Kidney epithelial cell (primary cell): ENCODE results near the gene INPP5K. TPM values are rescaled to one million over a fixed set of nuclear protein-coding genes. Genes with fewer than 3 reads are reported as not detected.

ENCODE experiments used
- DNase-seq: peaks from one replicate; pipeline ENCODE4 v3.0.0-alpha.2; 2010; ENCODE audit warnings: low read depth
- H3K27me3 ChIP-seq: 2 replicates; pipeline ENCODE4 v1.6.0; 2011; ENCODE audit warnings: low read length; ENCODE audit not compliant: control insufficient read depth, insufficient read depth
- H3K36me3 ChIP-seq: 2 replicates; pipeline ENCODE4 v1.5.1; 2011; ENCODE audit warnings: low read length; ENCODE audit not compliant: control insufficient read depth, insufficient read depth
- H3K4me3 ChIP-seq: 2 replicates; pipeline ENCODE4 v1.5.1; 2011; ENCODE audit warnings: low read depth, mild to moderate bottlenecking, control low read depth, low read length
- total RNA-seq: library from RNA; depleted of rRNA; stranded (reverse); fragments of >200 nt; gene quantifications from 2 replicates; pipeline ENCODE4 v1.2.3, GENCODE V29; 2015
- TF ChIP-seq, protein P1 (sequence below): IDR thresholded peaks from 2 replicates; pipeline ENCODE4 v1.5.1; 2011; ENCODE audit warnings: mild to moderate bottlenecking, moderate library complexity, low read length, control low read depth, inconsistent platforms; ENCODE audit not compliant: insufficient read depth, poor library complexity, severe bottlenecking

INPP5K gene
- total RNA-seq, 1 donor from 2014 or later, result 59.5 TPM

DNA sequence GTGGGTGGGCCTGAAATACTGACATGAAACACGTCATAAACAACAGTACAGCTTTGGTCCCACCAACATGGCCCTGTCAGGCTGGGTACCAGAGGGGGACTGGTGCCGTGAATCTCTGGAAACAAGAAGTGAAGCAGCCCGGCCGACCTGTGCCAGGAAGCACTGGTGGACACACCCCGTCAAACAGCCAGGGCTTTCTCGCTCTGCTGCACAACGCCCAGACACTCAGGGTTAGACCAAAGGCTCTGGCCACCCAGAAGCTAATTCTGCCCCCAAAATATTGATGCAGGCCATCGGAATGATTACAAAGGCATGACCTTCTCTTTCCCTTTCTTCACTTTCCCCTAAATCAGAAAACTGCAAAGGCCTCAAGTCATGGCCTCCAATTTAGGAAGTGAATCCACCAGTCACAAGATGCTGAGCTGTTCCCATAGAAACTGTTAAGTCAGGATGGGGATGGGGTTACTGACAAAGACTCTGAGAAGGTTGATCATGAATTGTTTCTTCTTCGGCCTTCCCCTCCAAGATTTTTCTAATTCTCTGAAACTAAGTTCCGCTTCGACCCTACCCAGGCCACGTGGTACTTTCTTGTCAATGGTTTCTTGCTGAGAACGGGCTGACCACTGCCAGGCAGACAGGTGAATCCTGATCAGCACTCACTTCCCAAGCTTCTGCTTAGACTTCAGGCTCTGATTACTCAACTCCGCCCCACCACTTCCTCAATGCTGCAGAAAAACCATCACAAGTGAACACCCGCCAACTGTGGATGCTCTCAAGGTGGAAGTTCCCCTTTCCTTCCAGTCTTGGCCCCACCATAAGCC lies 39.4 kb upstream of the INPP5K start:
- no peaks in the 10 kb centered on the region for H3K36me3 ChIP-seq
- TF ChIP-seq, protein P1, sequence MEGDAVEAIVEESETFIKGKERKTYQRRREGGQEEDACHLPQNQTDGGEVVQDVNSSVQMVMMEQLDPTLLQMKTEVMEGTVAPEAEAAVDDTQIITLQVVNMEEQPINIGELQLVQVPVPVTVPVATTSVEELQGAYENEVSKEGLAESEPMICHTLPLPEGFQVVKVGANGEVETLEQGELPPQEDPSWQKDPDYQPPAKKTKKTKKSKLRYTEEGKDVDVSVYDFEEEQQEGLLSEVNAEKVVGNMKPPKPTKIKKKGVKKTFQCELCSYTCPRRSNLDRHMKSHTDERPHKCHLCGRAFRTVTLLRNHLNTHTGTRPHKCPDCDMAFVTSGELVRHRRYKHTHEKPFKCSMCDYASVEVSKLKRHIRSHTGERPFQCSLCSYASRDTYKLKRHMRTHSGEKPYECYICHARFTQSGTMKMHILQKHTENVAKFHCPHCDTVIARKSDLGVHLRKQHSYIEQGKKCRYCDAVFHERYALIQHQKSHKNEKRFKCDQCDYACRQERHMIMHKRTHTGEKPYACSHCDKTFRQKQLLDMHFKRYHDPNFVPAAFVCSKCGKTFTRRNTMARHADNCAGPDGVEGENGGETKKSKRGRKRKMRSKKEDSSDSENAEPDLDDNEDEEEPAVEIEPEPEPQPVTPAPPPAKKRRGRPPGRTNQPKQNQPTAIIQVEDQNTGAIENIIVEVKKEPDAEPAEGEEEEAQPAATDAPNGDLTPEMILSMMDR, result no peak
- H3K27me3 ChIP-seq, result no peaks in the 10 kb centered on the region
- DNase-seq, result no peak
- H3K4me3 ChIP-seq, result no peak overlapping the region

GRCh38 chr17:1554751-1555540 lies 38.5 kb upstream of the INPP5K start:
- DNase-seq, result no peak
- Histone ChIP-seq H3K36me3 (no peaks in the 10 kb centered on the region), H3K4me3 (no peak overlapping the region), H3K27me3 (no peaks in the 10 kb centered on the region)
- TF ChIP-seq, protein P1, result no peak

GRCh38 chr17:1553354-1554266 lies 37.2 kb upstream of the INPP5K start:
- Histone ChIP-seq H3K27me3 (no peaks in the 10 kb centered on the region), H3K36me3 (no peaks in the 10 kb centered on the region), H3K4me3 (no peak overlapping the region)
- TF ChIP-seq, protein P1, result no peak
- no peak for DNase-seq

GRCh38 chr17:1552932-1553331 lies 36.5 kb upstream of the INPP5K start:
- no peak overlapping the region for H3K4me3 ChIP-seq
- TF ChIP-seq, protein P1, result no peak
- H3K36me3 ChIP-seq, result no peaks in the 10 kb centered on the region
- H3K27me3 ChIP-seq, result no peaks in the 10 kb centered on the region
- no peak for DNase-seq

- DNase-seq, result no peak
- Histone ChIP-seq H3K4me3 (no peak overlapping the region), H3K36me3 (no peaks in the 10 kb centered on the region), H3K27me3 (no peaks in the 10 kb centered on the region)
- TF ChIP-seq, protein P1, result no peak
Measured at GRCh38 chr17:1551741-1552140, 35.3 kb upstream of the INPP5K start.
